KMS-11 (cell line): Measurements from ENCODE around the gene GALNT15.

Experiments used
- H2AFZ ChIP-seq: fragments of 200-600 bp; sonication (generic); 2 replicates; pipeline ENCODE4 v1.6.1; 2016; ENCODE audit warnings: antibody characterized with exemption, mixed run types, low read depth
- H3K27ac ChIP-seq: fragments of 200-600 bp; sonication (generic); 2 replicates; pipeline ENCODE4 v1.6.1; 2016; ENCODE audit warnings: mild to moderate bottlenecking, mixed run types
- H3K27me3 ChIP-seq: fragments of 200-600 bp; sonication (generic); 2 replicates; pipeline ENCODE4 v1.6.1; 2017; ENCODE audit warnings: mild to moderate bottlenecking, low read depth, mixed run types, moderate library complexity; ENCODE audit not compliant: insufficient read depth
- H3K36me3 ChIP-seq: fragments of 200-600 bp; sonication (generic); 2 replicates; pipeline ENCODE4 v1.6.1; 2017; ENCODE audit warnings: mild to moderate bottlenecking, mixed run types; ENCODE audit not compliant: insufficient read depth
- H3K4me1 ChIP-seq: fragments of 200-600 bp; sonication (generic); 2 replicates; pipeline ENCODE4 v1.6.1; 2016; ENCODE audit warnings: mild to moderate bottlenecking, low read depth, mixed run types; ENCODE audit not compliant: poor library complexity, severe bottlenecking
- H3K4me2 ChIP-seq: fragments of 200-600 bp; sonication (generic); 2 replicates; pipeline ENCODE4 v1.7.0; 2016; ENCODE audit warnings: mild to moderate bottlenecking, mixed run types
- H3K4me3 ChIP-seq: fragments of 200-600 bp; sonication (generic); IDR thresholded peaks from 2 replicates; pipeline ENCODE4 v1.6.1; 2017; ENCODE audit warnings: low read depth, low read length, mixed read lengths; ENCODE audit not compliant: insufficient read depth
- H3K79me2 ChIP-seq: fragments of 200-600 bp; sonication (generic); 2 replicates; pipeline ENCODE4 v1.6.1; 2016; ENCODE audit warnings: low read depth, mixed run types; ENCODE audit not compliant: insufficient read depth
- H3K9ac ChIP-seq: fragments of 200-600 bp; sonication (generic); 2 replicates; pipeline ENCODE4 v1.6.1; 2016; ENCODE audit warnings: mild to moderate bottlenecking, mixed run types
- H4K20me1 ChIP-seq: fragments of 200-600 bp; sonication (generic); 2 replicates; pipeline ENCODE4 v1.6.1; 2016; ENCODE audit warnings: mild to moderate bottlenecking, mixed run types; ENCODE audit not compliant: insufficient read depth
- CTCF ChIP-seq: fragments of 200-600 bp; sonication (generic); conservative IDR thresholded peaks from 2 replicates; pipeline ENCODE4 v1.6.1; 2017; ENCODE audit warnings: low read depth, mild to moderate bottlenecking, antibody characterized with exemption, low read length, moderate library complexity, mixed read lengths

GALNT15 gene

GRCh38 chr3:16186565-16186964, 12.1 kb downstream of the GALNT15 start:
- H3K27ac ChIP-seq: no peak overlapping the region
- H3K79me2 ChIP-seq: no peaks in the 10 kb centered on the region
- no peaks in the 10 kb centered on the region for H3K4me1 ChIP-seq
- no peak overlapping the region for H3K9ac ChIP-seq
- H2AFZ ChIP-seq: no peak overlapping the region
- H3K27me3 ChIP-seq: no peaks in the 10 kb centered on the region
- H3K4me2 ChIP-seq: no peak overlapping the region
- no peaks in the 10 kb centered on the region for H3K36me3 ChIP-seq
- TF ChIP-seq CTCF: no peak
- no peaks in the 10 kb centered on the region for H4K20me1 ChIP-seq
- H3K4me3 ChIP-seq: no peak overlapping the region

GRCh38 chr3:16187213-16187790, 12.8 kb downstream of the GALNT15 start:
- H3K4me2 ChIP-seq: no peak overlapping the region
- no peaks in the 10 kb centered on the region for H4K20me1 ChIP-seq
- no peaks in the 10 kb centered on the region for H3K36me3 ChIP-seq
- H3K27ac ChIP-seq: no peak overlapping the region
- H2AFZ ChIP-seq: no peak overlapping the region
- H3K4me1 ChIP-seq: no peaks in the 10 kb centered on the region
- H3K27me3 ChIP-seq: no peaks in the 10 kb centered on the region
- H3K79me2 ChIP-seq: no peaks in the 10 kb centered on the region
- no peak overlapping the region for H3K4me3 ChIP-seq
- H3K9ac ChIP-seq: no peak overlapping the region
- TF ChIP-seq CTCF: no peak

- H3K4me1 ChIP-seq: no peaks in the 10 kb centered on the region
- H3K36me3 ChIP-seq: no peaks in the 10 kb centered on the region
- H3K4me2 ChIP-seq: no peak overlapping the region
- no peak overlapping the region for H3K27ac ChIP-seq
- no peaks in the 10 kb centered on the region for H4K20me1 ChIP-seq
- H3K27me3 ChIP-seq: no peaks in the 10 kb centered on the region
- no peak overlapping the region for H3K4me3 ChIP-seq
- no peak overlapping the region for H2AFZ ChIP-seq
- TF ChIP-seq CTCF: no peak
- no peak overlapping the region for H3K9ac ChIP-seq
- H3K79me2 ChIP-seq: no peaks in the 10 kb centered on the region
These were observed 13.6 kb downstream of the GALNT15 start for GRCh38 chr3:16188071-16188470.

GRCh38 chr3:16189201-16189600, 14.7 kb downstream of the GALNT15 start:
- Histone ChIP-seq H3K79me2 (no peaks in the 10 kb centered on the region), H4K20me1 (no peaks in the 10 kb centered on the region), H2AFZ (no peak overlapping the region), H3K36me3 (no peaks in the 10 kb centered on the region), H3K9ac (no peak overlapping the region), H3K27ac (no peak overlapping the region), H3K4me1 (no peaks in the 10 kb centered on the region), H3K4me3 (no peak overlapping the region), H3K4me2 (no peak overlapping the region), H3K27me3 (no peaks in the 10 kb centered on the region)
- no peak for TF ChIP-seq CTCF

GRCh38 chr3:16190704-16191103, 16.2 kb downstream of the GALNT15 start:
- no peak overlapping the region for H3K27ac ChIP-seq
- no peaks in the 10 kb centered on the region for H3K36me3 ChIP-seq
- no peaks in the 10 kb centered on the region for H4K20me1 ChIP-seq
- no peaks in the 10 kb centered on the region for H3K4me1 ChIP-seq
- no peak overlapping the region for H2AFZ ChIP-seq
- H3K4me2 ChIP-seq: no peak overlapping the region
- no peak for TF ChIP-seq CTCF
- H3K4me3 ChIP-seq: no peak overlapping the region
- H3K9ac ChIP-seq: no peak overlapping the region
- no peaks in the 10 kb centered on the region for H3K27me3 ChIP-seq
- no peaks in the 10 kb centered on the region for H3K79me2 ChIP-seq
